ENCODE data around the gene C1orf159.

C1orf159 gene

DNA sequence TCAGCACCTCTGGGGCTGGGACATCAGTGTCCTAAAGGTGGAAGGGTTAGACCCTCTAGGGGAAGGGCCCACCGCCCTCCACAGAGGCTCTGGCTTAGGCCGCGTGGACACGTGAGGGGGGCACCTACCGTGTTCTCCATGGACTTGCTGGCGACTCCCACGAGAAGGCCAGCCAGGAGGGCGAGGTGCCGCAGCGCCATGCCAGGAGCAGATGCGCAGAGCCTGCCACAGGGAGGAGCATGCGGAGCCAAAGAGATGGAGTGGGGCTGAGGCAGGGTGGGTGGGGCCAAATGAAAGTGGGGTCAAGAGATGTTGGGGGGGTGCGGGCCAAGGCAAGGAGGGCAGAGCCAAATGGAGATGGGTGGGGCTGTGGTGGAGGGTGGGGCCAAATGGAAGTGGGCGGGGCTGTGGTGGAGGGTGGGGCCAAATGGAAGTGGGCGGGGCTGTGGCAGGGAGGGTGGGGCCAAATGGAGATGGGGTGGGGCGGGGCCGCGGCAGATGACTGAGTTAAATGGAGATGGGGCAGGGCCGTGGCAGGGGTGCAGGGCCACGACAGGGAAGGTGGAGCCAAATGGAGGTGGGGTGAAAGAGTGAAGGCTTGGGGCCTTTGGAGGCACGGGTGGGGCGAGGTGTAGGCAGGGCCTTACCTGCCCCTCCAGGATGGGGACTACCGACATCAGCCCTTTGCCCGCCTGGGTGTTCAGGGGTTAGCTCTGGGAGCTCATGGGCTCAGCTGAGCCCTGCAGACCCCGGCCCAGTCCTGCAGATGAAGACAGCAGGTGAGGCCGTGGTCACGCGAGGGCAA, 24.3 kb downstream of the C1orf159 start:
- no peak overlapping the region for H3K4me3 ChIP-seq (replicated peaks; ENCODE audit: low read depth, low read length)
- H3K36me3 ChIP-seq (ENCODE audit: control insufficient read depth, insufficient read depth, low read length) = 0 out of 2 replicates have a peak, but pooled peaks cover 2% of the 10 kb centered on the region
- TF ChIP-seq, protein P1, sequence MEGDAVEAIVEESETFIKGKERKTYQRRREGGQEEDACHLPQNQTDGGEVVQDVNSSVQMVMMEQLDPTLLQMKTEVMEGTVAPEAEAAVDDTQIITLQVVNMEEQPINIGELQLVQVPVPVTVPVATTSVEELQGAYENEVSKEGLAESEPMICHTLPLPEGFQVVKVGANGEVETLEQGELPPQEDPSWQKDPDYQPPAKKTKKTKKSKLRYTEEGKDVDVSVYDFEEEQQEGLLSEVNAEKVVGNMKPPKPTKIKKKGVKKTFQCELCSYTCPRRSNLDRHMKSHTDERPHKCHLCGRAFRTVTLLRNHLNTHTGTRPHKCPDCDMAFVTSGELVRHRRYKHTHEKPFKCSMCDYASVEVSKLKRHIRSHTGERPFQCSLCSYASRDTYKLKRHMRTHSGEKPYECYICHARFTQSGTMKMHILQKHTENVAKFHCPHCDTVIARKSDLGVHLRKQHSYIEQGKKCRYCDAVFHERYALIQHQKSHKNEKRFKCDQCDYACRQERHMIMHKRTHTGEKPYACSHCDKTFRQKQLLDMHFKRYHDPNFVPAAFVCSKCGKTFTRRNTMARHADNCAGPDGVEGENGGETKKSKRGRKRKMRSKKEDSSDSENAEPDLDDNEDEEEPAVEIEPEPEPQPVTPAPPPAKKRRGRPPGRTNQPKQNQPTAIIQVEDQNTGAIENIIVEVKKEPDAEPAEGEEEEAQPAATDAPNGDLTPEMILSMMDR (IDR thresholded peaks at IDR 0.05; ENCODE audit: insufficient read depth, low read length, poor library complexity, severe bottlenecking) = no peak
- DNase-seq (ENCODE audit: extremely low read depth, insufficient read length) = no peak
- H3K27me3 ChIP-seq (replicated peaks; ENCODE audit: control insufficient read depth, insufficient read depth, low read length) = no peaks in the 10 kb centered on the region

DNA sequence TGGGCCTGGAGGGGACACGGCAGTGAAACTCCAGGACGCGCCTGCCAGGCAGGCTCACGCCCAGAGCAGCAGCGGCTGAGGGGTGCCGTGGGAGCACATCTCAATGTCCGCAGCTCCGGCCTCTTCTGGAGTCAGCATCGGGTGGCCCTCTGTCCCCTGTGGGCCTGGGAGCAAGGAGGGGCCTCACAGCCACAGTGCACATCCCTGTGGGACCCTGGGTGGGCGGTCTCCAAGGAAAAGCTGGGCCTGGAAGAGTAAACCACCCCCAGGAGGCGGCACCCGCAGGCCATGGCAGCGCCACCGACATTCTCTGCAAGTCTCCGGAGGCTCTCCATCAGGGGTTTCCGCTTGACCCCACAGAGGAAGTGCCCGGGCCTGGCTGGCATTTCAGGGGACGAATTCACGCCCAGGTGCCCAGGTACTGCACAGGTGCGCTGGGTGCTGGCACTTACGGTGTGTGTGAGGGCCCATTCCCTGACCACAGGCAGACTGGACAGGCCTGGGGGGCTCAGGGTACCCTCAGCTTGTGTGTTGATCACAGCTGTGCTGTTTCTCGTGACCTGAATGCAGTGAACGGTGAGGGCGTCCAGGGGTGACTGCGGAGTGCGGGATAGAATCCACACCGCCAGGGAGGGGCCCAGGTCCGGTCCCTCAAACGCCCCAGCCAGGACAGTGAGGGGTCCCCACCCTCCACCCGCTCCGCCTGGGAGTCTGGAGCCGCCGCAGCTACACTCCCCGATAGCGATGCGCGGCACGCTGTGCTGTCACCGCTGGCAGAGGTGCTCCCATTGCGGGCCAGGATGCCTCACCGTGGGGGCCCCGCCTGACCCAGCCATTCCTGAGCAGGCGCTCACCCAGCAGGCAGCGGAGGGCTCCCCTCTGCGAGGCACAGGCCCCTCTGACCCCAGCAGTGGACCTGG, 25.2 kb downstream of the C1orf159 start:
- DNase-seq (ENCODE audit: extremely low read depth, insufficient read length) = no peak
- Histone ChIP-seq H3K36me3 (ENCODE audit: control insufficient read depth, insufficient read depth, low read length) (0 out of 2 replicates have a peak, but pooled peaks cover 2% of the 10 kb centered on the region), H3K4me3 (replicated peaks; ENCODE audit: low read depth, low read length) (no peak overlapping the region), H3K27me3 (replicated peaks; ENCODE audit: control insufficient read depth, insufficient read depth, low read length) (no peaks in the 10 kb centered on the region)
- TF ChIP-seq, protein P1 (IDR thresholded peaks at IDR 0.05; ENCODE audit: insufficient read depth, low read length, poor library complexity, severe bottlenecking) = no peak

DNA sequence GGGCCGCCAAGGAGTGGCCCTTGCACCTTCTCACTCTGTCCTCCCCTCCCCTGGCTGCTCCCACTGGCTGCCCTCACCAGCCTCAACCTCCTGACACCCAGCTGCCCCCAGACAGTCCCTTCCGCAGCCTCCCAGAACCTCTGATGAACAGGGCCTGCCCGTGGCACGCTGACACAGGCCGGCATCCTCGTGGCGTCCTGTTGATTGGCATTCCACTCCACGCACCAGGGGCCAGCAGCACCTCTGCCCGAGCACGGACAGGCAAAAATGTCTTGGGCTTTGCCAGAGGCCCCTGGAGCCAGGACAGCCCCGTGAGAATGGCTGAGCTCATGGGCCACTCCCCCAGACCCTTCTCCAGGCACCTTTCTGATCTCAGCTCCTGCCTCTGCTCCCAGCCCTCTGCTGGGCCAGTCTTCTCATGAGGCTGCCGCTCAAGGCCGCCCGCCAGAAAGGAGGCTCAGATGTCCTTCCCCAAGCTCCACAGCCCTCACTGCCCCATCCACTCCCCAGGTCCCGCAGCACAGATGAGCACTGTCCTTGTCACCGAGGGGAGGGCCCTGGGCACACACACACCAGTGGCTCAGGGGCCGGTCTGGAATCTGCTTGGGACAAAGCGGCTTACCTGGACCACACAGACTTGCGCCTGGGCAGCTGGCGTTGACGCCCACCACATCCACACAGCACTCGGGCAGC, 26.0 kb downstream of the C1orf159 start:
- Histone ChIP-seq H3K4me3 (replicated peaks; ENCODE audit: low read depth, low read length) (no peak overlapping the region), H3K36me3 (ENCODE audit: control insufficient read depth, insufficient read depth, low read length) (0 out of 2 replicates have a peak, but pooled peaks cover 2% of the 10 kb centered on the region), H3K27me3 (replicated peaks; ENCODE audit: control insufficient read depth, insufficient read depth, low read length) (no peaks in the 10 kb centered on the region)
- DNase-seq (ENCODE audit: extremely low read depth, insufficient read length) = no peak
- TF ChIP-seq, protein P1 (IDR thresholded peaks at IDR 0.05; ENCODE audit: insufficient read depth, low read length, poor library complexity, severe bottlenecking) = no peak

DNA sequence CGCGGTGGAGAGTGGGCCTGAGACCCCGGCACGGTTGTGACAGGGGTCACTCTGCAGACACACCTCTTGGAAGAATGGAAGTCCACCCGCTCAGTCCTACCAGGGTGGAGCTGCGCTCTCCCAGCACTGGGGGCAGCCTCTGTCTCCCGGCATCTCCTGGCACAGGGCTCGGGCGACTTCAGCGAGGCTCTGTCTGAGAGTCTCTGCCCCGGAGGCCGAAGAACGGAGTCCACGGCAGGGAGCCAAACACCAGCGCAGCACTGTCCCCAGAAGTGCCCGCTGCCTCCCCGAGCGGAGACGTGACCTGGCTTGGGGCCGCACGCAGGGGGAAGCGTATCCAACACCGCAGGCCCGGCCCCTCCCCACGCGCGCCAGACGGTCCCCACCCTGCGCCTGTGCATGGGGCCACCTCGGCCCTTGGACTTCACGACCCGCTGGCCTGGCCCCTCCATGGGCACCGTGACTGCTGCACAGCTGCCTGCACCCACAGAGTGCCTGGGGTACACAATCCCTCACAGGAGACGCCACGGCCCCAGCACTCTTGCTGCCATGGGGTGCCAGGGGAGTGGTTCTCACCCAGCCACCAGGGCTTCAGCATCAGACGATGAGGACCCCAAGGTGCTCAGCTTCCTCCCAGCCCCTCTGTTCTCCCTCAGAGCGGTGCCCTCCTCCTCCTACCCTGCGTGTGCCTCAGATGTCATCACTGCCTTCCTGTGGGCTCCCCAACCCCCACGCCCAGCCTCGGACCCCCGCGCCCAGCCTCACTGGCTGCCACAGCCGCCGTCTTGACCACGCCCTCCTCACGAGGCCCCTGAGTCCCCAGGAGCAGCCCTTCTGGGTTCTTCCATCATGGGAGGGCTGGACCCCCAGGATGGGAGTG, 26.8 kb downstream of the C1orf159 start:
- Histone ChIP-seq H3K36me3 (ENCODE audit: control insufficient read depth, insufficient read depth, low read length) (peaks cover 2% of the 10 kb centered on the region; the same call in 1 of the 2 replicates), H3K27me3 (replicated peaks; ENCODE audit: control insufficient read depth, insufficient read depth, low read length) (no peaks in the 10 kb centered on the region), H3K4me3 (replicated peaks; ENCODE audit: low read depth, low read length) (no peak overlapping the region)
- DNase-seq (ENCODE audit: extremely low read depth, insufficient read length) = no peak
- TF ChIP-seq, protein P1 (IDR thresholded peaks at IDR 0.05; ENCODE audit: insufficient read depth, low read length, poor library complexity, severe bottlenecking) = no peak
